GM13976 (cell line): ENCODE data around the gene RNF213.

Experiments used
- DNase-seq: peaks from one replicate; pipeline ENCODE4 v3.0.0; 2012; ENCODE audit warnings: low spot score
- in situ Hi-C: fragments of 300-500 bp; cut with MboI; formaldehyde crosslinking; loops from one replicate; pipeline ENCODE4 v1.12.0; 2022; ENCODE audit warnings: low sequenced_read_pairs, mixed read lengths, inconsistent platforms; ENCODE audit not compliant: unreplicated experiment
- TF ChIP-seq, protein P1 (sequence below): IDR thresholded peaks from 2 replicates; pipeline ENCODE4 v1.5.1; 2012; ENCODE audit warnings: borderline replicate concordance, mild to moderate bottlenecking; ENCODE audit not compliant: insufficient read depth; ENCODE audit errors: extremely low read depth, missing control alignments, control extremely low read depth

Gene RNF213

DNA sequence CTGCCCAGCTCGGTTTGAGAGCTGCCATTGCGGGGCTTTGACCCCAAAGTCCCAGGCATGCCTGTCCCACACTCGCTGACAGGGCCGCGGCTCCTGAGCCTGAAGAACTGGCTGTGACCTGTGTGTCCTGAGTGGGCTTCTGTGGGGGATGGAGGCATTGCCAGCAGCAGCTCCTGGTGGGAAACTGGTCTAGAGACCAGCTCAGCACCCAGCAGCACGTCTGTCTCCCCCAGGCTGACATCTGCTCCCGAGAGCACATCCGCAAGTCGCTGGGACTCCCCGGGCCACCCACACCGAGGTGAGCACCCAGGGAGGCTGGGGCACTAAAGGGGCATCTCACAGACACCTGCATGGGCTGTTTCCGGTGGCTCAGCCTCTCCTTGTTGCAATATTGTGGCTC lies 167.7 kb downstream of the RNF213 start:
- TF ChIP-seq, protein P1, sequence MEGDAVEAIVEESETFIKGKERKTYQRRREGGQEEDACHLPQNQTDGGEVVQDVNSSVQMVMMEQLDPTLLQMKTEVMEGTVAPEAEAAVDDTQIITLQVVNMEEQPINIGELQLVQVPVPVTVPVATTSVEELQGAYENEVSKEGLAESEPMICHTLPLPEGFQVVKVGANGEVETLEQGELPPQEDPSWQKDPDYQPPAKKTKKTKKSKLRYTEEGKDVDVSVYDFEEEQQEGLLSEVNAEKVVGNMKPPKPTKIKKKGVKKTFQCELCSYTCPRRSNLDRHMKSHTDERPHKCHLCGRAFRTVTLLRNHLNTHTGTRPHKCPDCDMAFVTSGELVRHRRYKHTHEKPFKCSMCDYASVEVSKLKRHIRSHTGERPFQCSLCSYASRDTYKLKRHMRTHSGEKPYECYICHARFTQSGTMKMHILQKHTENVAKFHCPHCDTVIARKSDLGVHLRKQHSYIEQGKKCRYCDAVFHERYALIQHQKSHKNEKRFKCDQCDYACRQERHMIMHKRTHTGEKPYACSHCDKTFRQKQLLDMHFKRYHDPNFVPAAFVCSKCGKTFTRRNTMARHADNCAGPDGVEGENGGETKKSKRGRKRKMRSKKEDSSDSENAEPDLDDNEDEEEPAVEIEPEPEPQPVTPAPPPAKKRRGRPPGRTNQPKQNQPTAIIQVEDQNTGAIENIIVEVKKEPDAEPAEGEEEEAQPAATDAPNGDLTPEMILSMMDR, result no peak
- no peak for DNase-seq
- in situ Hi-C loops, result loop anchor here (5.0 kb wide), 1 partner anchor 549 kb away; no protein-coding TSS in a partner anchor

DNA sequence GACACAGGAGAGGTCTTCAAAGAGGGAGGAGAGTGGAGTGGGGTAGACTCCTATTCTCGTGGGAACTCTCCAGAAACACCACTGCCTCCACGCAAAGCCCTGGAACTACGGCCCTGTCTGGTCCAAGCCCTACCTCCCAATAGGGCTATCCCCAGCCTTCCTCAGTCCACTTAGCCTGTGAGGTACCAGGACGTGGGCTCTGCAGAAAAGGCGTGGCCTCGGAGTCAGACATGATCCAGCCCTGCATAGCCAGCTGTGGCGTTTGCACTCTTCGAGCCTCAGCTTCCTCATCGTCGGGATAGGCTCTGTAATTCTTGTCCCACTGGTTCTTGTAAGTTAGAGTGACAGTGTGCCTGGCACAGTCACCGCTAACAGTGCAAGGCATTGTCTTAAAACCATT lies 168.1 kb downstream of the RNF213 start:
- TF ChIP-seq, protein P1, result no peak
- DNase-seq, result no peak
- in situ Hi-C loops, result loop anchor here (5.0 kb wide), 1 partner anchor 549 kb away; no protein-coding TSS in a partner anchor

DNA sequence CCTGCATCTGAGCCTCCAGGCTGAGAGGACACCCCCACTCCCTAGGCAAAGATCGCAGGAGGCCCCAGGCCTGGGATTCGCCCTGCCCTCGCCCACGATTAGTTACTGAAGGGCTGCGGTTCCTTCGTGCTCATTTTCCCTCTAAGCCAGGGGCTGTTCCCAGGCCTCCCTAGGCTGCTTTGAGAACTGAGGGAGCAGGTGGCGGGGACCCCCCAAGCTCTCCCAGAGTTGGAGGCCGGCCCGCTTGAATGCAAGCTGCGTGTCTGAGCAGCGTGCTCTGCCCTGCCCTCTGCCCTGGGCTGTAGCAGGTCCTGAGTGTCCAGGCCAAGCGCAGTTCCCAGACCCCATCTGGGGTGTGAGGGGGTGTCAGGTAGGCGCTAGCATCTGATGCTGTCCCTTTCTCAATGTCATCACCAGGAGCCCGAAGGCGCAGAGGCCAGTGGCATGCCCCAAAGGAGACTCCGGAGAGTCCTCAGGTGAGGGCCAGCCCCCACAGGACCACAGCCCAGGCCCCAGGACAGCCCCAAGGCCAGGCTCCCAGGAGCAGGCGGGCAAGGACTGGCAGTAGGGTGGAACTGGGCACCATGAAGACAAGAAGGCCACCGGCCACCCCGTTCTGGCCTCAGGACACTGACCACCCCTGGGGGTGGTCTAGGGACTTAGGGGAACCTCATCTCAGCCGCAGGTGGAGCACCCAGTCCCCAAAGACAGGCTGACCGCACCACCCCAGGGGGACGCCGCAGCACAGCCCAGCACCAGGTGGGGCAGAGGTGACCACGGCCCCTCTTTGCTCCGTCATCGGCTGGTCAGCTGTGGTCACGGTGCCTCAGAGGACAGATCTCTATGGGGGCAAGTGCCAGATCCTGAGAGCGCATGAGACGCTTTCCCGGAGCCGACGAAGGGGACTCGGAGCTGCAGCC lies 169.0 kb downstream of the RNF213 start:
- TF ChIP-seq, protein P1, result no peak
- no peak for DNase-seq
- in situ Hi-C loops, result loop anchor here (5.0 kb wide), 1 partner anchor 548 kb away; no protein-coding TSS in a partner anchor

DNA sequence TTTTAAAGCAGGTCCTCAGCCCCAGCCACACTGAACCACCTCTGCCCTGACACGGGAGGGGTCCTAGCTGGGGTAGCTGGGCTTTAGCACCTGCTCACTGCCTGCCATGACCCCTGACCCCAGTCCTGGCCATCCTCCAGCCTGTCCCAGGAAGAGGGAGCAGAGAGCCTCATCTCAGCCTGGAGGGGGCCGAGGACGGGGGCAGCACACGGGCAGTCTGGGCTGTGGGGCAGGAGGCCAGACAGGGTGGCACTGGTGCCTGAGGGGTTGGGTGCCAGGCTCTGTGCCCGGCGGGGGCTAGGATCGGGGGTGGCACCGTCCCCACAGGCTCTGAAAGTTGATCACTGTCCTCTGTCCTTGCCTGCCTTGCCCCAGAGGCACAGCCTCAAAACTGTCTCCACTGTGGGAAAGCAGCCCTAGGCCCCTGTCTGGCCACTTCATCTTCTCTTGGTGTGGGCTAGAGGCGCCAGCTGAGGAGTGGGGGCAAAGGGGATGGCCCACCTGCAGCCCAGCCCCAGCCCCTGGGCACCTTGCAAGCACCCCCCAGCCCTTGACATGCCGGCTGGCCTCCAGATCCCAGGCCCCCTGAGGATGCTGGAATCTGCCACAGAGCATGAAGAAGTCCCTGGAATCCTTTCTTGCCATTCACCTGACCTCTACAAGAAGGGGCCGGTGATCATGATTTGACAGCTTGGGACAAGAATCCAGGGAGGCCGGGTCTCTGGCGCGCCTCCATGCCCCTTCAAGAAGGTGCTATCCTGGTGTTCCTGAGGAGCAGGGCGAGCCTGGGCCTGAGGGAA lies 170.0 kb downstream of the RNF213 start:
- TF ChIP-seq, protein P1, result no peak
- DNase-seq, result no peak
- in situ Hi-C loops, result no loop called here

DNA sequence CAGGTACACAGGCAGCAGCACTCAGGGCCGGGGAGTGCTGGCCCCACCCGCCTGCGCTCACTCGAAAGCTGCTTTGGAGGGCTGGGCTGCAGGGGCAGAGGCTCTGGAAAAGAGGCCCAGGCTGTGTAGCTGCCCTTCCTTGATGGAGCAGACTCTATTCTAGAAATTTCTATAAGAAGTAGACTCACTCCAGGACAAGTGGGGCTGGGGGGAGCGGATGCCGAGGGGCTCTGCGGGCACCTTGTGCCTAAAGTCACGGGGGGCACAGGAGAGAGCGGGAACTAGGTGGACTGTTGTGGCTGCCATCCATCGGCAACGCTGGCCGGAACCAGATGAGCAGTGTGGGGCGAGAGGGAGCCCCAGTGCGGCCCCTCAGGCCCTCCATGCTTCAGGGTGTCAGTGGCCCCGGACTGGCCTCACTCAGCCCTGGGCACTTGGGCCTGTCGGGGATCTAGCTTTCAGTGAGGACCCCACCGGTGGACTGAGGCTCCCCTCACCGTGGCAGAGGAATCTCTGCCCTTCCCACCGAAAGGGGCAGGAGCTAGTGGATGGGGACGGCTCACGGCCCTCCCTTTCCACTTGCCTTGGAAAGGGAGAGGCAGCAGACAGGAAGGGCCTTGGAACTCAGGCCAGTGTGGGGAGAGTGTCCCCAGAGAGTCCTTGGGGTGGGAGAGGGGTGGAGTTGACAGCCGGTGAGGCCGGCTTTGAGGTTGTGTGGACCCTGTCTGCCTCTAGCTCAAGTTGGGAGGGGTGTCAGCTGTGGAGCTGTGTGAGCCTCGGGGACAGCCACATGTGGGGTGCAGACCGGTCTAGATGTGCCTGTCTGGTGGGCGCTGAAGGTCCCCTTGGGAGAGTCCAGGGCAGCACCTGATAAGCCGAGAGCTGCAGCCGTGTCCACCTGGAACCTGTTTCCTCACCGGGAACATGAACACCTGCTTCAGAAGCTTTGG lies 170.9 kb downstream of the RNF213 start:
- no peak for DNase-seq
- TF ChIP-seq, protein P1, result no peak
- in situ Hi-C loops, result no loop called here

DNA sequence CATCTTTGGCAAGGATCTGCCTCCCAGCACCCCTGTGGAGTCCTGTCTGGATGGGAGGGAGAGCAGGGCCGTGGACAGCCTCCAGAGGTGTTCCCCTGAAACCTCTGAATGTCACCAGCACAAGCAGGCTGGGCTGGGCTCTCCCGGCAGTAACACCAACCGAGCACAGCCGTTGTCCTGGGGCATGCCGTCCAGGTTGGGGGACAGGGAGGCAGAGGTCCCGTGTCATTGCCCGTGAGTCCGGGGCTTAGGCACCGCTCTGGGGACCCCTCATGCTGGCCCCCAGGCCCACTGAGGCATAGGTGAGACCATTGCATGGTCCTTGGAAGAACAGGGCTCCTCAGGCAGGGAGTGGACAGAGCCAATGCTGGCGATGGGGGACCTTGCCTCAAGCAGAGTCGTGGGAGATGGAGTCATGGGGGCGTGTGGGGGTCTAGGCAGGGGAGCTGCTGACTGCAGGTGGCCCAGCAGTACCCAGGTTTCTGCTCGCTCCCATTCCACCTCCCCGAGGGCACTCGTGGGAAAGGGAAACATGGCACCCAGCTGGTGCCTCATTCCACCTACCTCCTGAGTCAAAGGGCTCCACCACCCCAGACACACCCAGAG lies 171.8 kb downstream of the RNF213 start:
- no peak for DNase-seq
- TF ChIP-seq, protein P1, result no peak
- in situ Hi-C loops, result no loop called here
